Measurements from ENCODE around the gene SUMO2.
"Not testable (repeated sequence)": the region's sequence is repeated elsewhere in the genome, so short reads cannot be mapped to it uniquely, and the experiment has no call there.

DNA sequence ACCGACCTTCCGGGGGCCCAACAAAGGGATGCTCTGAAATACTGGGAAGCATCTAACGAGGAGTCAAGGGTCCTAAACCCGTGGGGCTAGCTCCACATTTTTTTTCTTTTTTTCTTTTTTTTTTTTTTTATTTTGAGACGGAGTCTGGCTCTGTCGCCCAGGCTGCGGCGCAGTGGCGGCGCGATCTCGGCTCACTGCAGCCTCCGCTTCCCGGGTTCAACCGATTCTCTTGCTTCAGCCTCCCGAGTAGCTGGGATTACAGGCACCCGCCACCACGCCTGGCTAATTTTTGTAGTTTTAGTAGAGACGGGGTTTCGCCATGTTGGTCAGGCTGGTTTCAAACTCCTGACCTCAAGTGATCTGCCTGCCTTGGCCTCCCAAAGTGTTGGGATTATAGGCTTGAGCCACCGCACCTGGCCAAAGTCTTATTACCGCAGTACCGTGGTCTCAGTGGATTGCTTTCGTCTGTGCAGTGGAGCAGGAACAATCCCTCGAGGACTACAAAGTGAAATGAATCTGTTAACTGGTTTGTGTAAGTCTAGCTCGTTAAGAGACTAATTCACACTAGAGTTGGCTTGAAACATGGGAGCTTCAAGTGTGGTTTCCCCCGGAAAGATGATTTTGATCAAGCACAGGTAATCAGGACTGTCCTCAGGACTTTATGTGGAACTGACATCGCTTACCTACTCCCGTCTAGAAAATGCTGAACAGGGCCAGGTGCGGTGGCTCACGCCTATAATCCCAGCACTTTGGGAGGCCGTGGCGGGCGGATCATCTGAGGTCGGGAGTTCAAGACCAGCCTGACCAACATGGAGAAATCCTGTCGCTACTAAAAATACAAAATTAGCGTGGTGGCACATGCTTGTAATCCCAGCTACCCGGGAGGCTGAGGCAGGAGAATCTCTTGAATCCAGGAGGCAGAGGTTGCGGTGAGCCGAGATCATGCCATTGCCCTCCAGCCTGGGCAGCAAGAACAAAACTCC is 50.5 kb downstream of the SUMO2 start:
- TF ChIP-seq, protein P1, sequence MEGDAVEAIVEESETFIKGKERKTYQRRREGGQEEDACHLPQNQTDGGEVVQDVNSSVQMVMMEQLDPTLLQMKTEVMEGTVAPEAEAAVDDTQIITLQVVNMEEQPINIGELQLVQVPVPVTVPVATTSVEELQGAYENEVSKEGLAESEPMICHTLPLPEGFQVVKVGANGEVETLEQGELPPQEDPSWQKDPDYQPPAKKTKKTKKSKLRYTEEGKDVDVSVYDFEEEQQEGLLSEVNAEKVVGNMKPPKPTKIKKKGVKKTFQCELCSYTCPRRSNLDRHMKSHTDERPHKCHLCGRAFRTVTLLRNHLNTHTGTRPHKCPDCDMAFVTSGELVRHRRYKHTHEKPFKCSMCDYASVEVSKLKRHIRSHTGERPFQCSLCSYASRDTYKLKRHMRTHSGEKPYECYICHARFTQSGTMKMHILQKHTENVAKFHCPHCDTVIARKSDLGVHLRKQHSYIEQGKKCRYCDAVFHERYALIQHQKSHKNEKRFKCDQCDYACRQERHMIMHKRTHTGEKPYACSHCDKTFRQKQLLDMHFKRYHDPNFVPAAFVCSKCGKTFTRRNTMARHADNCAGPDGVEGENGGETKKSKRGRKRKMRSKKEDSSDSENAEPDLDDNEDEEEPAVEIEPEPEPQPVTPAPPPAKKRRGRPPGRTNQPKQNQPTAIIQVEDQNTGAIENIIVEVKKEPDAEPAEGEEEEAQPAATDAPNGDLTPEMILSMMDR (IDR thresholded peaks at IDR 0.05): not testable (repeated sequence)
- not testable (repeated sequence) for TF ChIP-seq POLR2AphosphoS5, TCF7L2 (IDR thresholded peaks at IDR 0.05; ENCODE audit: low read depth, low read length)
- TF ChIP-seq, protein P2, sequence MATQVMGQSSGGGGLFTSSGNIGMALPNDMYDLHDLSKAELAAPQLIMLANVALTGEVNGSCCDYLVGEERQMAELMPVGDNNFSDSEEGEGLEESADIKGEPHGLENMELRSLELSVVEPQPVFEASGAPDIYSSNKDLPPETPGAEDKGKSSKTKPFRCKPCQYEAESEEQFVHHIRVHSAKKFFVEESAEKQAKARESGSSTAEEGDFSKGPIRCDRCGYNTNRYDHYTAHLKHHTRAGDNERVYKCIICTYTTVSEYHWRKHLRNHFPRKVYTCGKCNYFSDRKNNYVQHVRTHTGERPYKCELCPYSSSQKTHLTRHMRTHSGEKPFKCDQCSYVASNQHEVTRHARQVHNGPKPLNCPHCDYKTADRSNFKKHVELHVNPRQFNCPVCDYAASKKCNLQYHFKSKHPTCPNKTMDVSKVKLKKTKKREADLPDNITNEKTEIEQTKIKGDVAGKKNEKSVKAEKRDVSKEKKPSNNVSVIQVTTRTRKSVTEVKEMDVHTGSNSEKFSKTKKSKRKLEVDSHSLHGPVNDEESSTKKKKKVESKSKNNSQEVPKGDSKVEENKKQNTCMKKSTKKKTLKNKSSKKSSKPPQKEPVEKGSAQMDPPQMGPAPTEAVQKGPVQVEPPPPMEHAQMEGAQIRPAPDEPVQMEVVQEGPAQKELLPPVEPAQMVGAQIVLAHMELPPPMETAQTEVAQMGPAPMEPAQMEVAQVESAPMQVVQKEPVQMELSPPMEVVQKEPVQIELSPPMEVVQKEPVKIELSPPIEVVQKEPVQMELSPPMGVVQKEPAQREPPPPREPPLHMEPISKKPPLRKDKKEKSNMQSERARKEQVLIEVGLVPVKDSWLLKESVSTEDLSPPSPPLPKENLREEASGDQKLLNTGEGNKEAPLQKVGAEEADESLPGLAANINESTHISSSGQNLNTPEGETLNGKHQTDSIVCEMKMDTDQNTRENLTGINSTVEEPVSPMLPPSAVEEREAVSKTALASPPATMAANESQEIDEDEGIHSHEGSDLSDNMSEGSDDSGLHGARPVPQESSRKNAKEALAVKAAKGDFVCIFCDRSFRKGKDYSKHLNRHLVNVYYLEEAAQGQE (IDR thresholded peaks at IDR 0.05; ENCODE audit: insufficient read depth in 1 of 2, low read depth in 2 of 2, low read length in 1 of 2): not testable (repeated sequence)
